GM20000 (cell line): ENCODE measurements around the gene TLR9.

Experiments
- DNase-seq: peaks from one replicate; pipeline ENCODE4 v3.0.0; 2012; ENCODE audit warnings: low spot score
- CTCF ChIP-seq: IDR thresholded peaks from 2 replicates; pipeline ENCODE4 v1.5.1; 2012; ENCODE audit warnings: mild to moderate bottlenecking, control low read depth; ENCODE audit errors: extremely low read depth, missing control alignments

TLR9 gene

DNA sequence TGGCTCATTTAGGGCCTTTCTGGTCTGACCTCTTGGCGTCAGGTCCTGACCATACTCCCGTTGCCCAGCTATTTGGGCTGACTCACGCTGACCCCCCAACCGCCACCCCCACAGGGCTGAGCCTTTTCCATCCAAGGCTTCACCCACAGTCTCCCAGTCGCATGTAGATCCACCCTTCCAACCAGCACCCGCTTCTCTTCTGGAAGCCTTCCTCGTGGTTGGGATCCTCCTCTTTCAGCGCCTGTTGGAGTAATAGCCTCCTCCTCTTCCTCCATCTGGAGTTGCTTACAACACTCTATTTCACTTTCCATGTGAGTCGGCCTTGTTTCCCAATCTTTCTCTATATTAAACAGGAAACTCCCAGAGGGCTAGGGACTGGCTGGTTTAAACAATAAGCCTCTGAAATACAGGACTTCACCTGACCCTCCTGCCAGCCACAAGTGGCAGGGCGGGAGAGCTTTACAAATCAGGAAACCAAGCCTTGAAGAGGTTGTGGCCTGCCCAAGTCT is 29.6 kb downstream of the TLR9 start:
- TF ChIP-seq CTCF: no peak
- no peak for DNase-seq

- TF ChIP-seq CTCF: no peak
- DNase-seq: no peak
These were observed 30.2 kb downstream of the TLR9 start for GRCh38 chr3:52195291-52195597.

DNA sequence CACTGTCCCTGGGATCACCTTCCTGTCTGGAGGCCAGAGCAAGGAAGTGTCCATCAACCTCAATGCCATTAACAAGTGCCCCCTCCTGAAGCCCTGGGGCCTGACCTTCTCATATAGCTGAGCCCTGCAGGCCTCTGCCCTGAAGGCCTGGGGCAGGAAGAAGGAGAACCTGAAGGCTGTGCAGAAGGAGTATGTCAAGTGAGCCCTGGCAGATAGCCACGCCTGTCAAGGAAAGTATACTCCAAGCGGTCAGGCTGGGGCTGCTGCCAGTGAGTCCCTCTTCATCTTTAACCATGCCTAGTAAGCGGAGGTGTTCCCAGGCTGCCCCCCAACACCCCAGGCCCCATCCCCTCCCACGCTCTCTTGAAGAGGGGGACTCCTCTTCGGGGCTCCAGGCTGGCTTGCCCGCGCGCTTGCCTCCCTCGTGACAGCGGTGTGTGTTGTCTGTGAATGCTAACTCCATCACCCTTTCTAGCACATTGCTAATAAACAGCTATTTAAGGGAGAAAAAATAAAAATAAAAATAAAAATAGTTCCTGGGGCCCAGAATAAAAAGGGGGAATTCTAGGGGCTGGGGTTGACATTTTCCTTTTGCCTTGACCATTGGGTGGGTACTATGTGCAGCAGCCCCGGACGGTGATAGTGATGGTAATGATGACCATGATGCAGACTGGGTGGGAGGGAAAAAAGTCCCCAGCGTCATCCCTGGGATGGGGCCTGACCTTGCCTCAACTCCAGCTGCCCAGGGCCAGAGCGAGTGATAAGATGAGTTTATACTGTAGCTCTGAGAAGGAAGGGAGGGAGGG is 30.8 kb downstream of the TLR9 start:
- no peak for DNase-seq
- TF ChIP-seq CTCF: no peak

DNA sequence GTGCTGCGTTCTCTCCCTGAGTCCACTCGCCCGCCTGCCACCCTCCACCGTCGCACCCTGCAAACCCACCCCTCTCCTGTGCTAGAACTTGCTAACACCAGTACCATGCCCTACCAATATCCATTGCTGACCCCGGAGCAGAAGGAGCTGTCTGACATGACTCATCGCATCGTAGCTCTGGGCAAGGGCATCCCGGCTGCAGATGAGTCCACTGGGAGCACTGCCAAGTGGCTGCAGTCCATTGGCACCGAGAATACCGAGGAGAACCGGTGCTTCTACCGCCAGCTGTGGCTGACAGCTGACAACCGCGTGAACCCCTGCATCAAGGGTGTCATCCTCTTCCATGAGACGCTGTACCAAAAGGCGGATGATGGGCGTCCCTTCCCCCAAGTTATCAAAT is 32.4 kb downstream of the TLR9 start:
- TF ChIP-seq CTCF: no peak
- DNase-seq: no peak

- no peak for DNase-seq
- no peak for TF ChIP-seq CTCF
These were observed 33.8 kb downstream of the TLR9 start for GRCh38 chr3:52191663-52192062.

DNA sequence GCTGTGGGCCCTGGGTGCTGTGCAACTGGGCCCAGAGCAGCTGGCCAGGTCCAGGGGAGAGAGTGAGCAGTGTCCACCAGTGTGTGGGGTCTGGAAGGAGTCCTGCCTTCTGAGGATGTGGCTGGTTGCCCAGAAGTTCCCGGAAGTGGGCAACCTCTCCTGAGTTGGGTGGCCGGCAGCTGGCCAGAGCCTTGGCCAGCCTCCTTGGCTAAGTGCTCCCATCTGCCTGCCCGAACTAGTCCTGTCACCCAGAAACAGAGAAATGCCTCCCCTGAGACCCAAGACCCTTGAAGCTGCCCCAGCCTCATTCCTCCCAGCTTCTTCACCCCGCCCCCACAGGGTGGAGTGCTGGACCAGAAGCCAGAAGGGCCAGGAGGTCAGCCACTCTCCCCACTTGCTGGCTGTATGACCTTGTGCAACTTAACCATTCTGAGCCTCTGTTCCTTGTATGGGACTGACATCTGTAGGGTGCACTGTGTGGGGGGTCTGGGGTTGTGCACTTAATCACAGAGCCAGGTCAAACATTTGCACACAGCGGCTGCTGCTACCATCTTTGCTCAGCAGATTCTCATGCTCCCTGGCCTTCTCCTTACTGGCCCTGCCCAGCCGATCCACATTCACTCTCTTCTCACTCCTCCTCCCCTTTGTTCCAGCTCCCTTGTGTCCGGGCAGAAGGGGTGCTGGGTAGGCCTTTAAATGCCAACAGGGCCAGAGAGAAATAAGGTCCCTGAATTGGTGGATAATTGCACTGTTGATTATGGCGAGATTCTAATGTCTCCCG is 35.0 kb downstream of the TLR9 start:
- no peak for TF ChIP-seq CTCF
- no peak for DNase-seq

- DNase-seq: no peak
- TF ChIP-seq CTCF: no peak
These were observed 36.9 kb downstream of the TLR9 start for GRCh38 chr3:52188556-52188955.
